HepG2 (cell line): Measurements from ENCODE around the gene PRKCE. TPM values are rescaled to one million over a fixed set of nuclear protein-coding genes. Genes with fewer than 3 reads are reported as not detected.
A peak's percentile ranks its signal among the peaks of the same experiment; 100 is the strongest.

Experiments
- ATAC-seq: fragments of 200-7000 bp; cut with Tn5 transposase; 3 replicates; pipeline ENCODE4 v1.9.1; 2020; ENCODE audit warnings: mild to moderate bottlenecking, moderate library complexity
- BruUV-seq: library from RNA; stranded (reverse); fragments of 400-500 nt; replicated peaks from 2 replicates; lab custom pipeline; 2021; lab: Mats Ljungman, UMichigan
- CTCF ChIA-PET: fragments of 300-600 bp; formaldehyde crosslinking; extraction: SDS; loops from one replicate; lab custom pipeline; 2021; ENCODE audit warnings: low total read pairs, inconsistent platforms, low intra/inter-chr PET ratio; lab: Yijun Ruan, JAX
- POLR2A ChIA-PET: fragments of 350-600 bp; sonication (Branson Sonifier 250); formaldehyde crosslinking; loops from one replicate; lab custom pipeline; 2020; ENCODE audit warnings: antibody characterized with exemption, inconsistent platforms; lab: Yijun Ruan, JAX
- DNase-seq: peaks from one replicate; pipeline ENCODE4 v3.0.0-alpha.2; 2015; ENCODE audit warnings: low spot score
- FAIRE-seq: peaks from 3 replicates; lab custom pipeline; 2011; peaks lifted over from hg19 to GRCh38; lab: Jason Lieb, UNC
- H2AFZ ChIP-seq: one replicate; pipeline ENCODE4 v1.6.1; 2011; ENCODE audit warnings: low read length, inconsistent platforms
- H3K27ac ChIP-seq: fragments of 300-600 bp; 3 replicates; pipeline ENCODE4 v1.8.0; 2011; ENCODE audit warnings: mixed run types, mild to moderate bottlenecking, mixed read lengths, low read length, inconsistent platforms; ENCODE audit not compliant: insufficient read depth; ENCODE audit errors: extremely low read length
- H3K27me3 ChIP-seq, 2 experiments: fragments of 200-600 bp in 1 of 2; 2 replicates in 1 of 2; 3 replicates in 1 of 2; pipeline versions ENCODE4 v1.6.0 to v1.8.0; 2011; ENCODE audit warnings: low read length in 2 of 2, mild to moderate bottlenecking in 2 of 2, moderate library complexity in 2 of 2, inconsistent platforms in 1 of 2; ENCODE audit not compliant: insufficient read depth in 2 of 2, control insufficient read depth in 1 of 2
- H3K36me3 ChIP-seq, 2 experiments: fragments of 200-600 bp in 1 of 2; replicated peaks in 1 of 2; 2 replicates in 1 of 2; 3 replicates in 1 of 2; pipeline versions ENCODE4 v1.5.1 to v1.8.0; 2011; ENCODE audit warnings: low read length in 2 of 2, inconsistent platforms in 1 of 2; ENCODE audit not compliant: insufficient read depth in 2 of 2, control insufficient read depth in 1 of 2
- H3K4me1 ChIP-seq: 2 replicates; pipeline ENCODE4 v1.5.1; 2012; ENCODE audit warnings: low read length, inconsistent platforms; ENCODE audit not compliant: insufficient read depth
- H3K4me2 ChIP-seq: 2 replicates; pipeline ENCODE4 v1.6.0; 2011; ENCODE audit warnings: low read depth, low read length, inconsistent platforms
- H3K4me3 ChIP-seq, 3 experiments: fragments of 200-600 bp in 1 of 3; sonication (generic), shearing (Covaris generic) in 1 of 3; replicated peaks in 1 of 3; 2 replicates each; pipeline ENCODE4 v1.5.1; 2011 to 2016; ENCODE audit warnings: low read length in 3 of 3, inconsistent platforms in 2 of 3, low read depth in 2 of 3, mild to moderate bottlenecking in 2 of 3, control low read depth in 1 of 3, mixed read lengths in 1 of 3; ENCODE audit not compliant: insufficient read depth in 1 of 3
- H3K79me2 ChIP-seq: one replicate; pipeline ENCODE4 v1.6.1; 2011; ENCODE audit warnings: low read length, inconsistent platforms; ENCODE audit not compliant: insufficient read depth
- H3K9ac ChIP-seq: 2 replicates; pipeline ENCODE4 v1.6.0; 2011; ENCODE audit warnings: mild to moderate bottlenecking, low read depth, low read length, inconsistent platforms; ENCODE audit not compliant: insufficient read depth
- H3K9me3 ChIP-seq: 2 replicates; pipeline ENCODE4 v1.5.1; 2012; ENCODE audit warnings: mild to moderate bottlenecking, low read length
- H4K20me1 ChIP-seq: 2 replicates; pipeline ENCODE4 v1.6.0; 2011; ENCODE audit warnings: inconsistent platforms, mild to moderate bottlenecking, low read length, moderate library complexity; ENCODE audit not compliant: insufficient read depth
- IKZF4 ChIP-seq: sonication (generic); formaldehyde crosslinking; IDR thresholded peaks from 2 replicates; pipeline ENCODE4 v1.5.1; 2020; ENCODE audit warnings: borderline replicate concordance, mild to moderate bottlenecking, low read depth, missing genetic modification reagents; ENCODE audit errors: not compliant biosample characterization
- SATB2 ChIP-seq: sonication (generic); formaldehyde crosslinking; IDR thresholded peaks from 2 replicates; pipeline ENCODE4 v1.5.0; 2020; ENCODE audit warnings: missing genetic modification reagents
- SCMH1 ChIP-seq: sonication (generic); formaldehyde crosslinking; IDR thresholded peaks from 2 replicates; pipeline ENCODE4 v1.9.0; 2021; ENCODE audit warnings: missing genetic modification reagents, mild to moderate bottlenecking, borderline replicate concordance
- SIN3A ChIP-seq: IDR thresholded peaks from 2 replicates; pipeline ENCODE4 v1.6.1; 2011; ENCODE audit warnings: low read depth, mild to moderate bottlenecking, control low read depth, low read length, borderline replicate concordance
- SRSF4 ChIP-seq: fragments of 200-400 bp; formaldehyde crosslinking; IDR thresholded peaks from one replicate; pipeline ENCODE4 v1.6.1; 2018; ENCODE audit warnings: mild to moderate bottlenecking, low read depth, low read length, moderate library complexity; ENCODE audit not compliant: poor library complexity, severe bottlenecking
- ZBTB40 ChIP-seq, 2 experiments: fragments of 450-650 bp in 1 of 2; sonication (generic) in 1 of 2; formaldehyde crosslinking in 1 of 2; IDR thresholded peaks; 2 replicates each; pipeline versions ENCODE4 v1.6.1 to v1.8.0; 2016 to 2022; ENCODE audit warnings: antibody characterized with exemption in 1 of 2, mild to moderate bottlenecking in 1 of 2, missing genetic modification reagents in 1 of 2
- ZKSCAN5 ChIP-seq: sonication (generic); formaldehyde crosslinking; IDR thresholded peaks from 2 replicates; pipeline ENCODE4 v1.5.1; 2020; ENCODE audit warnings: mild to moderate bottlenecking, missing genetic modification reagents
- ZNF570 ChIP-seq: sonication (generic); formaldehyde crosslinking; IDR thresholded peaks from 2 replicates; pipeline ENCODE4 v1.4.0; 2020; ENCODE audit warnings: mild to moderate bottlenecking, missing genetic modification reagents, borderline replicate concordance
- WGBS: methylation state at CpG from one replicate; pipeline ENCODE4 v1.1.6; 2017; ENCODE audit warnings: low lambda C conversion rate; 5-methylcytosine and 5-hydroxymethylcytosine counted together
- in situ Hi-C: cut with HindIII; loops from 2 replicates; pipeline ENCODE4 v1.10.0; 2017; ENCODE audit warnings: low pct_unique_long_range_greater_than_20kb; ENCODE audit not compliant: extremely low pct_ligation_motif_present
- intact Hi-C: fragments of 100-400 bp; cut with micrococcal nuclease; formaldehyde crosslinking; loops from one replicate; pipeline ENCODE4 v1.10.0; 2022; ENCODE audit not compliant: unreplicated experiment
- polyA plus RNA-seq, 8 experiments: library from polyadenylated mRNA; depleted of rRNA in 3 of 8; stranded (reverse) in 7 of 8; unstranded in 1 of 8; fragments of >200 nt; fragmentation: Illumina TruSeq in 4 of 8; extraction: Trizol in 4 of 8; gene quantifications; 2 replicates each; pipeline versions ENCODE4 v1.2.1 to v1.2.3, GENCODE V29; 2011 to 2016; ENCODE audit warnings: low read depth in 4 of 8, missing spikeins in 1 of 8, mixed read lengths in 1 of 8; ENCODE audit not compliant: insufficient read depth in 1 of 8
- total RNA-seq, 5 experiments: library from RNA; depleted of rRNA; stranded (reverse); fragments of >200 nt; fragmentation: Illumina TruSeq; extraction: Trizol; gene quantifications; 2 replicates each; pipeline ENCODE4 v1.2.3, GENCODE V29; 2016; ENCODE audit warnings: low read depth in 1 of 5

The PRKCE gene
- total and polyA plus RNA-seq, 2 of the 13 experiments (the other 11 are each of a cell fraction or from before 2014, with no cell fraction given): 1.0 to 3.9 TPM

- H4K20me1 ChIP-seq: peaks cover 4% of the 10 kb centered on the region; the same call in 1 of the 2 replicates
- POLR2A ChIA-PET: no interaction called here
- 77% methylated on average over 4 of the region's 4 CpGs for WGBS
- FAIRE-seq (no peak), ATAC-seq (no peak), DNase-seq (no peak)
- H2AFZ ChIP-seq: no peak overlapping the region
- H3K36me3 ChIP-seq: no peaks in the 10 kb centered on the region
- peaks cover 19% of the 10 kb centered on the region for H3K4me1 ChIP-seq
- CTCF ChIA-PET: no interaction called here
- H3K9ac ChIP-seq: no peak overlapping the region
- in situ Hi-C loops (no loop called here), intact Hi-C loops (no loop called here)
- TF ChIP-seq ZBTB40 (IDR thresholded peaks at IDR 0.05) (peak; percentile 47; the same call in 1 of the 2 replicates), ZBTB40 (CRISPR knock-in tag; IDR thresholded peaks at IDR 0.05) (peak; percentile 94), ZKSCAN5 (no peak), SRSF4 (no peak), SIN3A (no peak), ZNF570 (CRISPR knock-in tag) (no peak), SATB2 (CRISPR knock-in tag) (no peak), IKZF4 (CRISPR knock-in tag) (no peak), SCMH1 (no peak)
- no peaks in the 10 kb centered on the region for H3K79me2 ChIP-seq
- no peak overlapping the region for H3K27ac ChIP-seq
- no TSS peak for BruUV-seq
- no peak overlapping the region for H3K4me2 ChIP-seq
- no peak overlapping the region for H3K4me3 ChIP-seq
- H3K9me3 ChIP-seq: no peaks in the 10 kb centered on the region
- peaks cover 4 to 29% of the 10 kb centered on the region in 2 experiments; a peak in 3 of 5 replicates for H3K27me3 ChIP-seq
Observed at GRCh38 chr2:46173030-46173429, 521.6 kb downstream of the PRKCE start.
